GM21447 (cell line): Measurements from ENCODE around the gene COG5.
"Not testable (repeated sequence)": the region's sequence is repeated elsewhere in the genome, so short reads cannot be mapped to it uniquely, and the experiment has no call there.

ENCODE experiments used
- ATAC-seq: cut with Tn5 transposase; IDR thresholded peaks from one replicate; pipeline ENCODE4 v1.9.1; 2021; ENCODE audit not compliant: unreplicated experiment

COG5 gene

GRCh38 chr7:107284911-107285479, 278.7 kb downstream of the COG5 start:
- no peak for ATAC-seq

GRCh38 chr7:107277331-107277730, 286.4 kb downstream of the COG5 start:
- ATAC-seq: no peak

- ATAC-seq: no peak
Measured at GRCh38 chr7:107276220-107276827, 287.4 kb downstream of the COG5 start.

- ATAC-seq: no peak
Measured at GRCh38 chr7:107274506-107274905, 289.2 kb downstream of the COG5 start.

DNA sequence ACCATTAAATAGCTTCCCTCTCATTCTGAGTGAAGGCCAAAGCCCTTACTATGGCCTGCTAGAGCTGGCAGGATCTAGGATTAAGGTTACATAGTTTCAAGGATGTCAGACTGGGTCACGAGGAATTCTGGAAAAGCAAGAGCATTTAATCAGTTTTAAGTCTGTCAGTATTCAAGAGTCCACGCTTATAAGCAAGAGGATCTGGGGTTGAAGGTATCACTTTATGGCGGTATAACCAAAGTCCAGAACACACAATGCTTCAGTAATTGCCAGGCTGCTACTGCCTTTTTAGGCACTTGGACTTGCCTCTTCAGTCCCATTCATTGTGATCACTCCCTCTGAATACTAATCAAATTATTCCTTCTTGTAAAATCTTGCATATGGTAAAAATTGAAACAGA, 293.9 kb downstream of the COG5 start:
- ATAC-seq: no peak

- no peak for ATAC-seq
Measured at GRCh38 chr7:107268594-107268993, 295.1 kb downstream of the COG5 start.

GRCh38 chr7:107267138-107267537, 296.6 kb downstream of the COG5 start:
- no peak for ATAC-seq

DNA sequence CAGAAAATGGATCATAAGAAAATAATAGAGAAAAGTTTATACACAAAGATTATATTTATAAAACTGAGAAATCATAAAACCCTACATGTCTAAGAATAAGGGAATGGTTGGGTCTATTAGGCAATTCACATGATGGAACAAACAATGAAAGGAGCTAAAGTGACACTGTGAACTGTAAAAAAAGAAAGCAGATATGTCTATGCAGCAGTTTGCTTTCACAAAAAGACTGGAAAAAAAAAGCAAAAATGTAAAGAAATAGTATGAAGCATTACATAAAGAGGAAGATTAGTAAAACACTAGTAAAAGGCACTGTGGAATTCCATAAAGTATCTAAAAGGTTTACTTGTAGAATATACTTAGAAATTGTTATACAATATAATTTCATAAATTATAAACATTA, 299.0 kb downstream of the COG5 start:
- ATAC-seq: no peak

DNA sequence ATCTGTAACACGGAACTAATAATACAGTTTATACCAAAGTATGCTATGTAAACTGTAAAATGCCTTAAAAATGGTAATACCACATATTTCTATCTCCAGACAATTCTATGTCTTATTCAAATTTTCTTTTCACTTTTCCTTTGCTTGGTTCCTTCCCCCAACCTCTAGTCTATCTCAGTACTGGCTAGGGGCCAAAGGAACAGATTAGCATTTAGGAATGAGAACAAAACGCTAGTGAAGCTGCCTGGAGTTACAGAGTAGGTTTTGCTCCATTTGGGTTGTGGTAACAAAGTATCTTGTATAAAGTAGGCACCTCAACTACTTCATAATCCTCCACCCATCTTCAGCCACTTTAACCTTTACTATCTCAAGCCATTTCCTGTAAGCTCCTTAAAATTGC, 300.9 kb downstream of the COG5 start:
- no peak for ATAC-seq

DNA sequence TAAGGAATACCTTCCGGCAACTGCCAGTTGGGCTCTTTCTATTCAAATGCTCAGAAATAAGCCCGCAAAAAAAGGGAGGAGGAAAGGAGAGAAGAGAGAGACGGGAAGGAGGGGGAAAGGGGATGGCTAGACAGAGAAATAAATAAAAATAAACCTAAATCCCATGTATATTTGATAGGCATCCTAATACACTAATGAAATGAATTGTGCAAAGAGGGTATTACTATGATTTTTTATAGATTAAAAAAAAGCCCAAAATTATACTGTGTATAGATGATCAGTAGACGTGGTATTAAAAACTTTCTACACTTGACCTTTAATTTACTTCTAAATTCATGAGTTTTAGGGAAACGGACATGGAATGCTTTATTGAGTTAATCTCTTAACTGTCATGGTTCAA, 305.0 kb downstream of the COG5 start:
- ATAC-seq: no peak

DNA sequence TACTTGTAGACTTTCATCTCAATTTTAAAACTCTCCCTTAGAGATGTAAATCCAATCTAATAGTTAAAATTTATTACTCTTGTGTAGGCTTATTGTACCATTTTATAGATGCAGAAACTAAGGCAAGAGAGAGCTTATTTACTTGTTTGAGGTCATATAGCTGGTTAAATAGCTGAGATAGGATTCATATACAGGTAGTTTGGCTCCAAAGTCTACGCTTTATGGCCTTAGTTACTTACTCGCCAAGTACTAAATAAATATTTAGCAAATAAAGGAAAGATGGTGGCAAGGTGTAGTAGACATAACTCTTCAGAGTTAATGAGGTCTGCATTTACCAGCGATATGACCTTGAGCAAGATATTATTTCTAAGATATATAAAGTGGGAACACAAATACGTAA, 308.1 kb downstream of the COG5 start:
- no peak for ATAC-seq

GRCh38 chr7:107254398-107254985, 309.2 kb downstream of the COG5 start:
- ATAC-seq: no peak

DNA sequence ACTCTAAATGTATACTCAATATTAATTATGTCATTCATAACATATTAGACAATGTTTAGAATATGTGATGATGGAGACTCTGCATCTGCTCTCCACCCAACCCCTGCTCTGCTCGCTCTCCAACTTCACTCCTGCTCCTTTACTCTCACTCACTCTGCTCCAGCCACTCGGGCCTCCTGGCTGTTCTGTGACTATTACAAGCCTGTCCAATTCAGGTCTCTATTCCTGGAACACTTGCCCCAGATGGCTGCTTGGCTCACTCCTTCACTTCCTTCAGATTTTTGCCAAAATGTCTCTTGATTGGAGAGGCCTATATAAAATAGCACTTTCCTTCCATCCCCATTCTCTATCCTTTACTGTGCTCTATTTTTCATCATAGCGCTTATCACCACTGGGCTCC, 310.1 kb downstream of the COG5 start:
- no peak for ATAC-seq

DNA sequence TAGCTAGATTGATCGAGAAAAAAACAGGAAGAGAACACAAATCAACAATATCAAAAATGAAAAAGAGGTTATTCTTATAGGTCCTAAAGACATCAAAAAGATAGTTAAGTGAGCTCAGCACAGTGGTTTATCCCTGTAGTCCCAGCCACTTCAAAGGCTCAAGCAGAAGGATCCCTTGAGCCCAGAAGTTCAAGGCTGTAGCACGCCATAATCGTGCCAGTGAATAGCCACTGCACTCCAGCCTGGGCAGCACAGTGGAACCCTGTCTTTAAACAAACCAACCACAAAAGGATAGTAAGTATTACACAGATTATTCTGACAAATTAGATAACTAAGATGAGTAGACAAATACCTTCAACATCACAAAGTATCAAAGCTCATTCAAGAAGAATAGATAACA, 311.8 kb downstream of the COG5 start:
- ATAC-seq: no peak

GRCh38 chr7:107248551-107249316, 315.0 kb downstream of the COG5 start:
- no peak for ATAC-seq

GRCh38 chr7:107246836-107247235, 316.9 kb downstream of the COG5 start:
- not testable (repeated sequence) for ATAC-seq

GRCh38 chr7:107244613-107245012, 319.1 kb downstream of the COG5 start:
- ATAC-seq: no peak

- no peak for ATAC-seq
Measured at GRCh38 chr7:107242267-107242666, 321.5 kb downstream of the COG5 start.

DNA sequence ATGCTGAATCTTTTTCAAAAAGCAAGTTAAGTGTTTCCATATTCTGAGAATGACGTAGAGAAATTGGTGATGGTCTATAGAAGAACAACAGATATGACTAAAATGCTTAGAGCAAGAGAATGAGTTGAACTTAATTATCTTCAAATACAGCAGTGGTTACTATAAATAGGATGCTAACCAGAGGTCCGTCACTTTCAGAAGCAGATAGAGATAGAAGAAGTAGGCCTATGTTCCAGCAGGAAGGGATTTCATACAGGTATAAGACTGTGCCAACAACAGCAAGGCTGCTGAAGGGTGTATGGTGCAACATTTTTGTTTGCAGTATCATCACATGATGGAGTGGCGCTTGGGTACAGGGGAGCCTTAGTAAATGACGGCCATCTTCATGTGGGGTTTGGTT, 326.3 kb downstream of the COG5 start:
- ATAC-seq: no peak

- ATAC-seq: no peak
Measured at GRCh38 chr7:107236862-107237261, 326.9 kb downstream of the COG5 start.

- ATAC-seq: no peak
Measured at GRCh38 chr7:107234436-107234835, 329.3 kb downstream of the COG5 start.

DNA sequence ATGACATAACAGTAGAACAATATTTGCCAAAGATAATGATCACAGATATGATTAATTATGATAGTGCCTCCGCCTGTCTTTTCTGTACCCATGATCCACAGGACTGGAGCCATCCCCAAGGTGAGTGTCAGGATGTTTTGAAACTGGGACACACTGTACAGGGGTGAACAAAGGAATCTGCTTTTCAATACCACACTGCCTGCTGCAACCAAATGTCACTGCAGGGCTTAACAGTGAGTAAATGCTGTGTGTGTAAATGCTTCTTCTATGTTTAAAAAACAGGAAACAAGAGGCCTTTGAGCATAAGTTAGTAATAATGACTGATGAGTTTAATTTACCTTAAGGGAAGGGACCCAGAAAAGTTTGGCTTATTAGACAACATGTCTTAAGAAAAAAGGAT, 329.7 kb downstream of the COG5 start:
- ATAC-seq: no peak
